NB4 (cell line): Measurements from ENCODE around the gene RAC2.

Experiments
- DNase-seq: peaks from one replicate; pipeline ENCODE4 v3.0.0; 2010; ENCODE audit warnings: low read depth
- H3K4me3 ChIP-seq: one replicate; pipeline ENCODE4 v1.5.1; 2011; ENCODE audit warnings: mild to moderate bottlenecking, low read depth, low read length, moderate library complexity
- MYC ChIP-seq: IDR thresholded peaks from 2 replicates; pipeline ENCODE4 v1.6.1; 2011; ENCODE audit warnings: low read depth, low read length
- POLR2A ChIP-seq: IDR thresholded peaks from 2 replicates; pipeline ENCODE4 v1.6.1; 2011; ENCODE audit warnings: mild to moderate bottlenecking; ENCODE audit not compliant: insufficient read length; ENCODE audit errors: extremely low read depth
- TF ChIP-seq, protein P1 (sequence below): IDR thresholded peaks from one replicate; pipeline ENCODE4 v1.5.1; 2012; ENCODE audit warnings: low read depth, low read length
- TF ChIP-seq, protein P2 (sequence below): IDR thresholded peaks from 2 replicates; pipeline ENCODE4 v1.6.1; 2011; ENCODE audit warnings: low read depth, low read length

Gene RAC2

DNA sequence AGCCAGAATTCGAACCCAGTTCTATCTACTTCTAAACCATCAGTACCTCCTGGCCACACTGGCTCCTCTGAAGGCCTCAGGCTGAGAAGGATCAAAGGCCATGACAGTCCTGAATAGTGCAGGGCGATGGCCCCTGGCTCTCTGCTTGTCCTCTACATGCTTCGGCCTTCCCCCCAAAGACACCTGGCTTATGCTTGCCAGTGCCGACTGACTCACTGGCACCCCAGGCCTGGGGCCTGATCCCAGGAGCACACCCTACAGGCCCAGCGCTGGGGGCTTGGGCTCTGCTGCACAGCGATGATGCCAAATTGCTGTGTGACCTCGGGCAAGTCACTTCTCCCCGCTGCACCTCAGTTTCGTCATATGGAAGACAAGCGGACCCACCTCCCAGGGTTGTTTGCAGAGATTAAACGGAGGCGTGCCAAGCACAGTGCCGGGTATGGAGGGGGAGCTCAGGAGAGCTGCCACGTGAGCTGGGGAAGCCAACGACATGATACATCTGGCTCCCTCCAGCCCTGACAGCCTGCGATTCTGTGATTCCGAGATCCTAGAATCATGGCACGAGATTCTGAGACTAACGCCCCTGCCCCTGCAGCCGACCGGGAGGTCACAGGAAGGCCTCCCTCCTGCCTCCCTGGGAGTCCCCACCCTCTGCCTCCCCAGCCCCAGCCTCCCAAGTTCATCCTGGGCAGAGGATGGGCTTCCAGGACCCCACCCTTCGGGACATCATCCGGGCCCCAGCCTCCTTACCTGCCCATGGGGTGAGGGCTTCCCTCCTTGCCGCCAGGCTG lies 32.8 kb downstream of the RAC2 start:
- DNase-seq, result no peak
- no peak overlapping the region for H3K4me3 ChIP-seq
- TF ChIP-seq, protein P1, sequence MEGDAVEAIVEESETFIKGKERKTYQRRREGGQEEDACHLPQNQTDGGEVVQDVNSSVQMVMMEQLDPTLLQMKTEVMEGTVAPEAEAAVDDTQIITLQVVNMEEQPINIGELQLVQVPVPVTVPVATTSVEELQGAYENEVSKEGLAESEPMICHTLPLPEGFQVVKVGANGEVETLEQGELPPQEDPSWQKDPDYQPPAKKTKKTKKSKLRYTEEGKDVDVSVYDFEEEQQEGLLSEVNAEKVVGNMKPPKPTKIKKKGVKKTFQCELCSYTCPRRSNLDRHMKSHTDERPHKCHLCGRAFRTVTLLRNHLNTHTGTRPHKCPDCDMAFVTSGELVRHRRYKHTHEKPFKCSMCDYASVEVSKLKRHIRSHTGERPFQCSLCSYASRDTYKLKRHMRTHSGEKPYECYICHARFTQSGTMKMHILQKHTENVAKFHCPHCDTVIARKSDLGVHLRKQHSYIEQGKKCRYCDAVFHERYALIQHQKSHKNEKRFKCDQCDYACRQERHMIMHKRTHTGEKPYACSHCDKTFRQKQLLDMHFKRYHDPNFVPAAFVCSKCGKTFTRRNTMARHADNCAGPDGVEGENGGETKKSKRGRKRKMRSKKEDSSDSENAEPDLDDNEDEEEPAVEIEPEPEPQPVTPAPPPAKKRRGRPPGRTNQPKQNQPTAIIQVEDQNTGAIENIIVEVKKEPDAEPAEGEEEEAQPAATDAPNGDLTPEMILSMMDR, result no peak
- TF ChIP-seq POLR2A, result no peak
- TF ChIP-seq MYC, result no peak
- TF ChIP-seq, protein P2, sequence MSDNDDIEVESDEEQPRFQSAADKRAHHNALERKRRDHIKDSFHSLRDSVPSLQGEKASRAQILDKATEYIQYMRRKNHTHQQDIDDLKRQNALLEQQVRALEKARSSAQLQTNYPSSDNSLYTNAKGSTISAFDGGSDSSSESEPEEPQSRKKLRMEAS, result no peak

DNA sequence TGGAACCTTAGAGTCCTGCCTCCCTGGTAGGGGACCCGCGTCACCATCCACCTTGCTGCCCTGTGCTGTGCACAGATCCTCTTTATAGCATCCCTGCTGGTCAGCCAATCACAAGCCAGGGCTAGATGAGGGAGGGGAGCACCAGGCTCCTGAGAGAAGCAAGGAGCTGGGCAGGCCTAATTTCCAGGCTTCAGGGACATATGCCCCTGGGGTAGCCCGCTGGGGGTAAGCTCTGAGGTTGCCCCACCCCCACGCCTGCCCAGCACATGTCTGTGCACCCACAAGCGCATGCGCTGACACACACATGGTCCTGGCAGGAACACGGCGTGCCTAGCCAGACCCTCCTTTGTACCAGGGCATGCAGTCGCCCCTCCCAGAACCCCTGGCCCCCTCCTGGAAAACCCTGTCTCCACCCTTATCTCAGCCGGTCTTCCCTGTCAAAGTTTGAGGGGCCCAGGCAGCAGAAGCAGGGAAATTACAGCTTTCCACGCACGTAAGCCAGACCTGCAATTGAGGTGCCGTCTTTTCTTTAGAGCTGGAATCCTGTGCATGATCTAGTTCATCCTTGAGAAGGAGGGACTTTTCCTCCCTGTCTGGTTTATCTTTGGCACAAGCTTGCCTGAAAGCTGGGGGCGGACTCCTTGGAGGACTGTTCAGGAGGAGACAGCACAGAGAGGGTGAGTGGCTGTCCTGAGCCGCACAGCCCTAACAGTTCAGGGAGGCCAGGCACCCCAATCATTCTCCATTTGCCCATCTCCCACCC lies 33.8 kb downstream of the RAC2 start:
- no peak for DNase-seq
- no peak overlapping the region for H3K4me3 ChIP-seq
- TF ChIP-seq, protein P1, result no peak
- TF ChIP-seq POLR2A, result no peak
- no peak for TF ChIP-seq MYC
- TF ChIP-seq, protein P2, result no peak

DNA sequence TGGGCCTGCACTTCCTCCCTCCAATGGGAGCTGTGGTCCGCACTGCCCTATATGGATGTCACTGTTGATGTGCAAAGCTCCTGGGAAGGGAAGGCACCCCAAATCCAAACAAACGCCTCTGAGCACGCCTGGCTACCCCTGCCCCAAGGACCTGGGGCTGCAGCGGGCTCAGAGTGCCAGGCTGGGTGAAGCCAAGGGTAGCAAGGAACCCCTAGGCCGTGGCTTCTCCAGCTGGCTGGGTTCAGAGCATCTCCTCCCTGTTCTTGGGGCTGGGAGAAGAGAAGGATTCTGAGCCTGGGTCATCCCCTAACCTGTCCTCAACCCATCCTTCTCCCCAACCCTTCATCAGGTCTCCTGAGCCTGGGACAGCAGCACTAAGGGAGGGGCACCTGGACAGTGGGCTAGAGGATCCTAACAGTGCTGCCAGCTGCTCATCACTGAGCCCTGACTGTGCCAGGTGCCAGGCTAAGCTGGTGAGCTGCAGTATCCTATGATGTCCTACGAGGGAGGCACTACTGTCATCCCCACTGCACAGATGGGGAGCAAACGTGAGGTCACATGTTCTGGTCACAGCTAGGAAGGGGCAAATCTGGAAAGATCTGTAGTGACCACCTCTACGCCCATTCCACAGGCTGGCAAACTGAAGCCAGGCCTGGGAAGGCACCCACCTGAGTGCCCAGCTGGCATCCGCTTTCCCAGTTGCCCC lies 34.8 kb downstream of the RAC2 start:
- TF ChIP-seq, protein P2, result no peak
- no peak for TF ChIP-seq POLR2A
- no peak for DNase-seq
- no peak overlapping the region for H3K4me3 ChIP-seq

DNA sequence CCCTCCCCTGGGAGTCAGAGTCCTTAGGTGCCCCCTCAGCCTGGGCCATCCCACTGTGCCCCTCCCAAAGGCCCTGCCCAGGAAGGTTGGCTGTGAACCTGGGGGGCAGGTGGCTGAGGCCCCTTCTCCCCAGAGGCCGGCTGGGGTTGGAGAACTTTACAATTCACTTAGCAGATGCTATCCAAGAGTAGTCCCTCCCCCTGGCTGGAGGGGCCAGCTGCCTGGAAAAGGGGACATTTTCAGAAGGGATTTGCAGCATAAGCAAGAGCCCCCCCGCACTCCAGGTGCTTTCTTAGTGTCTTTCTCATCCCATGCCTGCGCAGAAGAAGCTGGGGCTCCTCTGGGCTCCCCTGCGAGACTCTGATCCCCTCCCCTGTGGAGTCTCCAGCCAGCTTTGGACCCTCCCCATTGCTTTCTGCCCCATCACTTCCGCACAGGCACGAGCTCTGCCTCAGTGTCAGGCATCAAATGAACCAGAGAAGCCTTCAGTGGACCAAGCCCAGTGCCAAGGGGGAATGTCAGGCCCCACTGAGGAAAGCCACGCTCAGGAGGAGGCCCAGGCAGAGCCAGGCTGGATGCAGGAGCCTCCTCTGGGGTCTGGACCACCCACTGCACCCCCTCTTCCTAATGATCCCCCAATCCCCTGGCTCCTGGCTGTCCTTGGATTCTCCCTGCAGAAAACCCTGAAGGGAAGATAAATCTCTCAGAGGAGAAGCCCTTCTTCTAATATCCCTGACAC lies 35.5 kb downstream of the RAC2 start:
- TF ChIP-seq, protein P2, result no peak
- TF ChIP-seq MYC (no peak), POLR2A (no peak)
- TF ChIP-seq, protein P1, result no peak
- H3K4me3 ChIP-seq, result no peak overlapping the region
- DNase-seq, result no peak

DNA sequence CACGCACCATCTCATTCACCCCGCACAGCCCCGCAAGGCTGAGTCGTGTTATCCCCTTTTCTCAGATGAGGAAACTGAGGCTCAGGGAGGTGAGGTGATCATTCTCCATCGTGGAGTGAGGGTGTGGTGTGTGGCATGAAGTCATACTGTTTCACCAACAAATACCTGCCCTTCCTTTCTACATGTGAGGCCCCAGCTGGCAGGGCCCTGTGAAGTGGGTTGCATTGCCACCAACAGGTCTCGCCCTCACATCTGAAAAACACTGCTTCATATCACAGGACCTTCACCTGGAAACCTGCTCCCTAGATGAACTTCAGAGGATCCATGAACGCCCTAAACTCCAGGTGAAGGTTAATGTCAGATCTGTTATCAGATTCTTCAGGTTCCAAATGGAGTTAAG lies 36.1 kb downstream of the RAC2 start:
- DNase-seq, result no peak
- TF ChIP-seq, protein P2, result no peak
- H3K4me3 ChIP-seq, result no peak overlapping the region

DNA sequence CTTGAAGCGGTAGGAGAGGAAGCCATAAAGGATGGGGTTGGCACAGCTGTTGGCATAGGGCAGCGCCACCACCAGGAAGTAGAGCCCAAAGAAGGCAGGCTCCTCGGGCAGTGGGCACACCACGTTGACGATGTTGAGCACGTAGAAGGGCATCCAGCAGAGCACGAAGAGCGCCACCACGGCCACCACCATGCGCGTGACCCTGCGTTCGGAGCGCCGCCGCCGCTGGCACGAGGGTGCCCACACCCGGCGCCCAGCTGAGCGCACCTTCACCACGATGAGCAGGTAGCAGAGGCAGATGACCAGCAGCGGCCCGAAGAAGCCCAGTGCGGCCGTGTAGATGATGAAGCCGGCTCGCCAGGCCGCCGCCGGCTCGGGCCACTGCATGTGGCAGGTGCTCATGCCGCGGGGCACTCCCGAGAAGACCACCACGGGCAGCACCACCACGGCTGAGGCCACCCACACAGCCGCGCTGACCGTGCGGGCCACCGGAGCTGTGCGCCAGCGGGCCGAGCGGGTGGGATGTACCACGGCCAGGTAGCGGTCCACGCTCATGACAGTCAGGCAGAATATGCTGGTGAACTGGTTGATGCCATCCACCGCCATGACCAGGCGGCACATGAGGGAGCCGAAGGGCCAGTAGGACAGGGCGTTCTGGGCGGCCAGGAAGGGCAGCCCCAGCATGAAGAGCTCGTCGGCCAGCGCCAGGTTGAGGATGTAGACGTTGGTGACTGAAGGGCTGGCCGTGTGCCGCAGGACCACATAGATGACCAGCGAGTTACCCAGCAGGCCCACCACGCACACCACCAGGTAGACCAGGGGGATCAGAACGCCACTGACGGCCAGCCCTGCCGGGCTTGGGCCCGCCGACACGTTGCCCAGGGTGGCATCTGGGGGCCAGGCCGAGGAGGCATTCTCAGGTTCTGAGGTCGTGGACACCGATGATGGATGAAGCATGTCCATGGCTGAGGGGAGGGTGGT lies 36.9 kb downstream of the RAC2 start:
- DNase-seq, result no peak
- TF ChIP-seq, protein P1, result no peak
- TF ChIP-seq, protein P2, result no peak
- TF ChIP-seq POLR2A, result no peak
- no peak for TF ChIP-seq MYC
- no peak overlapping the region for H3K4me3 ChIP-seq
